Epithelial cell of proximal tubule (primary cell): ENCODE results near the gene IPO11. TPM values are rescaled to one million over a fixed set of nuclear protein-coding genes. Genes with fewer than 3 reads are reported as not detected.
"Not testable (repeated sequence)": the region's sequence is repeated elsewhere in the genome, so short reads cannot be mapped to it uniquely, and the experiment has no call there.

Experiments
- DNase-seq: peaks from one replicate; pipeline ENCODE4 v3.0.0-alpha.2; 2011; ENCODE audit warnings: low read depth
- H3K4me3 ChIP-seq: 2 replicates; pipeline ENCODE4 v1.5.1; 2011; ENCODE audit warnings: low read depth, mild to moderate bottlenecking, low read length
- CTCF ChIP-seq: conservative IDR thresholded peaks from 2 replicates; pipeline ENCODE4 v1.5.1; 2012; ENCODE audit warnings: low read depth, mild to moderate bottlenecking, low read length
- total RNA-seq: library from RNA; depleted of rRNA; stranded (reverse); fragments of >200 nt; gene quantifications from 2 replicates; pipeline ENCODE4 v1.2.3, GENCODE V29; 2015

The IPO11 gene
- total RNA-seq, 1 donor from 2014 or later = 6.6 TPM

- no peak for DNase-seq
- H3K4me3 ChIP-seq = no peak overlapping the region
- TF ChIP-seq CTCF = no peak
Observed at GRCh38 chr5:62653864-62654575, 241.5 kb downstream of the IPO11 start.

GRCh38 chr5:62657772-62658171, 245.2 kb downstream of the IPO11 start:
- not testable (repeated sequence) for DNase-seq, H3K4me3 ChIP-seq

GRCh38 chr5:62661126-62661525, 248.6 kb downstream of the IPO11 start:
- TF ChIP-seq CTCF = no peak
- DNase-seq = no peak
- H3K4me3 ChIP-seq = no peak overlapping the region

- no peak for DNase-seq
- H3K4me3 ChIP-seq = no peak overlapping the region
- TF ChIP-seq CTCF = no peak
Observed at GRCh38 chr5:62662521-62662920, 250.0 kb downstream of the IPO11 start.

- TF ChIP-seq CTCF = no peak
- DNase-seq = no peak
- no peak overlapping the region for H3K4me3 ChIP-seq
Observed at GRCh38 chr5:62671479-62671878, 258.9 kb downstream of the IPO11 start.

GRCh38 chr5:62676596-62676995, 264.0 kb downstream of the IPO11 start:
- DNase-seq, H3K4me3 ChIP-seq: not testable (repeated sequence)

Other genes starting within 250 kb of the IPO11 start
- gene KIF2A, start 106.6 kb upstream of the IPO11 start, total RNA-seq = 47.7 and 55.1 TPM in 2 replicates
- gene DIMT1, start 8.9 kb upstream of the IPO11 start, total RNA-seq = 23.2 and 44.3 TPM in 2 replicates
- gene LRRC70, start 166.1 kb downstream of the IPO11 start, total RNA-seq = 0.29 TPM in 1 of 2 replicates, not detected in the other